GM18858 (cell line): ENCODE results near the gene POF1B.

ENCODE experiments used
- ATAC-seq: cut with Tn5 transposase; IDR thresholded peaks from one replicate; pipeline ENCODE4 v1.9.1; 2021; ENCODE audit not compliant: unreplicated experiment

The POF1B gene

GRCh38 chrX:85243761-85244449 lies 135.6 kb downstream of the POF1B start, which contains the start of the genes SATL1 and ZNF711:
Gene SATL1 (minus strand): TSS chrX:85243779. CDS start chrX:85108968, 134,811 bp downstream.
Gene ZNF711 (plus strand): TSS chrX:85243991. CDS start chrX:85247573, 3,582 bp downstream.
- no peak for ATAC-seq

DNA sequence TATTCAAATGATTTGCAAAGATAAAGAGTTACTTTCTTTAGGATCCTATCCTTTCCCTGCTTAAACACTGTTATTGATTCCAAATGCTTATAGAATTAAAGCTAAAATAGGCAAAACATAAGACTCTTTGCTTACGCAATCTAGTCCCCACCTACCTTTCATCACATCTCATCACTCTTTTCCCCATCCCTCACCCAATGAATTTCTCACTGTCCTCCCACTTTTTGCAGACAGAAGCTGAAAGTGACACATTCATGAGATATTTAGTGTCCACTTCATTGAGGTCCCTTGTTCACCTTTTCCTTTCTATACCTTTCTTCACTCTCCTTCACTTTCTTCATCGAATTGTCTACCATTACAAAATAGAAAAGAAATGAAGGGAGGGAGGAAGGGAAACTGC lies 136.3 kb downstream of the POF1B start:
- ATAC-seq, result no peak
